NCI-H774 (cell line): Measurements from ENCODE around the gene HYLS1.

Source experiments
- DNase-seq: peaks from one replicate; lab custom pipeline; 2025; lab: John Stamatoyannopoulos, UW

HYLS1 gene

DNA sequence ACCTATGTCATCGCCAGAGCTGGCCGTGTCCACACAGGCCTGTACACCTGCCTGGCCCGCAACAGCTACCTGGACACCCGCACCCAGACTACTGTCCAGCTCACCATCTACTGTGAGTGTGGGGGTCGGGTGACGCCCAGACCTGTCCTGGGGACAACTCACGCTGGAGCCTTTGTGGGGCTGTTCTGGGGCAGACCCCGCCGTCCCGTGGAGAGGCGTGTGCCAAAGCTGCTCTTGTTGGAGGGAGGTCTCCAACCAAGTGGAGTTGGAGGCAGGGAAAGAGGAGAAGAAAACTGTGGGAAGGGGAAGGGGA lies 62.7 kb downstream of the HYLS1 start:
- no peak for DNase-seq
